MV-4-11 (cell line): Measurements from ENCODE around the gene UNC50.

ENCODE experiments used
- DNase-seq: peaks from one replicate; lab custom pipeline; 2025; lab: John Stamatoyannopoulos, UW

The UNC50 gene

GRCh38 chr2:98608116-98608961, at the start of gene UNC50, which contains the start of gene COA5:
Gene UNC50 (plus strand): TSS chr2:98608589. CDS start chr2:98609760, 1,171 bp downstream.
Gene COA5 (minus strand): TSS chr2:98608512. CDS start chr2:98608405, 107 bp downstream.
- peak; percentile 84 for DNase-seq

- DNase-seq = no peak
These were observed 49.4 kb upstream of the UNC50 start for GRCh38 chr2:98558852-98559530.

DNA sequence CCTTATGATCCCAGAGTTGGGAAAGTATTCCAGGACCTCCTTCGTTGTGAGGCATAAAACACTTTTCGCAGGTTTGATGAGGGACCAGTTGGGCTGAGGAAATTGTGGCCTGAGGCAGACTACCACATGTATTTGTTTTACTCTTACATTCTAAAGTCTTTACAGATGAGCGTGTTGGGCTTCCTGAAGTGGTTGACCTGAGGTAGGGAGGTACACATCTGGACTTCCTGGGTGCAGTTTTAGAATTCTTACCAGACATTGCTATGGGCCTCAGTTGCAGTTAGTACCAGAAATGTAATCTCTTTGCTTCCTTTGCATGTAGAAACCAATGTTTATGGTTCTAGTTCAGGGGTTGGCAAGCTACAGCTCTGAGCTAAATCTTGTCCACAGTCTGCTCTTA, 48.8 kb upstream of the UNC50 start:
- DNase-seq = no peak

DNA sequence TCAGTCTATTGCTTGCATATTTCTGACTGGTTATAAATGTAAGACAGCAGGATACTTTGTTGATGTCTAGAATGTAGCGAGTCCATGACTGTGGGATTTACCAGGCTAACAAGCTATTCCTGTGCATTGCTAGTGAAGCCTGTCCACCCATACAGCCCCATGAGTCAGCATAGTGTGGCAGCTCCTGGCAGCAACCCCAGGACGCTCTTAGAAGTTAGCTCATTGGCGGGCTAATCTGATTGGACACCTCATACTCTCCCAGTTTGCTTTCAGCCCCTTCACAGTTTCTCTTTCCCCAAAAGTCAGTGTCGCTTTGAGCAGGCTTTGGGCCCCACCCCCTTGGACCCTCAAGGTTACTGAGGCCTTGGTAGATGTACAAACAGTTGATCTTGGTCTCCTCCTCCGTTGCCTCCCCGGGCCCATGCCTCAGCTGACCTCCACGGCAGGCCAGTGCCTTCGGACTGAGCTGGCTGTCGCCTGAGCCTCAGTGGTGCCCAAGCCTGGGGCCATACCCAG, 48.1 kb upstream of the UNC50 start:
- DNase-seq = no peak

DNA sequence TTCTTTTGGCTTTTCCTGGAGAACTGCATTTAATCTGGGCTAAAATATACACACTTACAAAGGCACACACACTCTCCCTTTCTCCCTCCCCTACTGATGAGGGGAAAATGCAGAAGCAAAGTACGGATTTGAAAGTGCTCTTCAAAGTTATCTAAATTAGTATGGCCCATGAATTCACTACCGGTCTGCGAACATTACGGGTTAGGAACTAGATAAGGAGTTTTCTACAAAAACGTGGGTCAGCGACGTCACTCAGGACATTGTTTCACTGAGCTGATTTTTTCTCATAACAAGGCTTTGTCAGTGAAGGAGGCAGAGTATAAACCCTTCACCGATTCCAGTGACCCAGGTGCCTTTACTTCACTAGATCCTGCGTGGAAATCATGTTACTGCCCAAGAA, 47.4 kb upstream of the UNC50 start:
- no peak for DNase-seq

DNA sequence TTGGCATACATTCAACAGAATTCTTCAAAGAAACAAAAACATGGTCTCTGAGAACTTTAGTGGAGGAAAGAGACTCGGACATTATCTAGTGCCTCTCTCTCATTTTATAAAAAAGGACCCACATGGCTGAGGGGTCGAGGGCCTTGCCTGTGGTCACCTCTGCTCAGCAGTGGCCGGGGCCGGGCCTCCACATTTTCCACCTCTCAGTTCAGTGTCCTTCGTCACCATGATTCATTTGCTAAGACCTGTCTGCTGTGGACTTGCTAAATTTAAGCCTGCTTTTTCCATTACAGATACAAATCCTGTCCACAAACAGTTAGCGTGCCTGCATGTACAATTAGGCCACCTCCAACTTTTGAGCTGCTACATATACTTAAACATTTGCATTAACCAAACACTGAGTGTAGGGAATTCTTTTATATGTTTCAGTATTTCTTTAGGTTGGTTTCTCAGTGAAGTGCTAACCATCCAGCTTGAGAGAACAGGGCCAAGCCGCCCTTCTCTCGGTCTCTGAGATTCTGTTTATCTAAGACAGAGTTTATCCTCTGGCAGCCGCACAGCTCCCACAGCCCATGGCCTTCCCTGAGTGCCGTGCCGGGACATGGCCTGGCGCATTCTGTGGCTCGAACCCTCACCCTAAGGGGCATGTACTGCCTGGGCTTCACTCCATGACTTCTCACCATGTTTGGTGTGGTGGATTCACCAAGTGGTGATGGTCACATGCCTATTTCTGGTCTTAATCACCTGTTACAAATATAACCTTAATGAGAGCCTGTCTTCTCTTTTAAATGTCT, 46.3 kb upstream of the UNC50 start:
- DNase-seq = no peak

GRCh38 chr2:98563394-98563793, 45.0 kb upstream of the UNC50 start:
- DNase-seq = no peak

DNA sequence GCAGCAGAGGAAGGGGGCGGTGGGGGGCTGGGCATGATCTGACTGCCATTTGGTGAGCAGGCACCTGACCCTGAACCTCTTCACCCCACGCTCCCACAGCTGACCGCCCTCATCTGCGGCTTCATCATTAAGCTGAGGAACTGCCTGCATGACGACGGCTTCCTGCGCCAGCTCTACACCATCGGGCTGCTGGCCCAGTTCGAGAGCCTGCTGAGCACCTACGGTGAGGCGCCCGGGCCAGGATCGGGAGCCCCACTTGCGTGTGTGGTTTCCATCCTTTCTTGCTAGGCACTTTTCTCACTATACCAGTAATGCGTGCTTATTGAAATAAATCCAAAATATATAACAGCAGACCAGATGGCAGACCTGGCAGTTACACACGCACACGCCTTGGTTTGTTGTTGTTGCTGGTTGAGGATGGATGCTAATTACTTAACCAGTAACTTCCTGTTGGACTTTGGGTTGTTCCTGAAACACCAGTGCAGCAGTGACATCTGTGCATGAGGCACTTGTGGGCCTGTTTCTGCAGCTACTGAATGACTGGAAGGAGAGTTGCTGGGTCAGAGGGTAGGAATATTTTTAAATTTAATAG, 43.8 kb upstream of the UNC50 start:
- DNase-seq = peak; percentile 79

- DNase-seq = no peak
These were observed 43.0 kb upstream of the UNC50 start for GRCh38 chr2:98565286-98565860.

GRCh38 chr2:98565941-98566340, 42.4 kb upstream of the UNC50 start:
- DNase-seq = no peak

DNA sequence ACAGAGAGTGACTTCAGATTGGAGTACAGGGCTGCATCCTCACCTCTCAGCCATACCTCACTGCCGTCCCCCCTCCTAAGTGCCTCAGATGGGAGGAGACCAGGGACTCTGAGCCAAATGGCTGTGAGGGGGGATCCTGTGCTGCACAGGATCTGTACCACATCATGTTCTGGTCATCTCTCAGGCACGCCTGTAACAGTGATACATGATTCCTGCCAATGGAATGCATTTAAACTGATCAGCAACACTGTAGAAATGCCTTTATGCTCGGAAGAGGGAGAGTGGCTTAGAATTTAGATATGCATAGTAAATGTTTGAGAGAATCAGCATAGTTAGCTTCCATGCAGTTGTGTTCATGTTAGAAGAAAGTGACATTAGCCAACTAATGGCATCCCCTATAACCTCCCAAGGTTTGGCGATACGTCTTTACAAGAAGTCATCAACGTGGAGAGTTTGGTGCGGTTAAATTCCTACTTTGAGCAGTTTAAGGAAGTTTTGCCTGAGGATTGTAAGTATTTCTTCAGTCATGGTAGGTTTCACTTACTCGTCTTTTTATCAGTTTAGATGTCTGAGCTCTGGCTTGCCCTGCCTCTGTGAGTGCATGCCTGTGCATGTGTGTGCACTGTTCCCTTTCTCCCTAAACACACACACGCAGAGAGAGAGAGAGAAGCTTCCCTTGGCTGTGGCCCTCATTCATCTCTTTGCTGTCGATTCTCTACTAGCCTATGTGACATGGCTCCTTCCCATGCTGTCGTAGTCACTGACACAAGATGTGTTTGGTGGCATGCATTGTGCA, 40.0 kb upstream of the UNC50 start:
- DNase-seq = no peak

DNA sequence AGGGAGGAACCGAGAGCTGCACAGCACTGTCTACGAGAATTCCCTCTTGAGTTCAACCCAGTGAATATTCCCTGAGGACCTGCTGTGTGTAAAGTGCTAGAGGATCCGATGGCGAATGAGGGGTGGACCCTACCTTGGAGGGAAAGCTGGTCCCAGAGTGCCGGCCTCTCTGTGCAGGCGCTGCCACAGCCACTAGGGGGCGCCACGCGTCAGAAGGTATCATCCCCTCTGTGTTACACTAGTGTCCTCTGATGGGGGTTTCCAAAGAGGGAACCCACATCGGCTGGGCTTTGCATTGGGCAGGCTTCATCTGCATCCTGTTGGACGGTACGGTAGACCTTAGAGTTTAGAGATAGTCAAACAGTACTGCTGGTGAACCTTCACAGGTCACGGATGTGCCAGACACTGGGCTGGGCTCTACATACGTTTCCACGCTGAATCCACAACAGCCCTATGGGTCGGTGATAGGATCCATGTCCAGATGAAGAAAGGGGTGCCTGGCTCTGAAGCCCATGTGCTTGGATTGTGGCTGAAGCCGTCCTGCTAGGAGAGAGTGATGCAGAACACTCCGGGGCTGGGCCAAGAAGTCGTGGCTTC, 39.1 kb upstream of the UNC50 start:
- DNase-seq = no peak

DNA sequence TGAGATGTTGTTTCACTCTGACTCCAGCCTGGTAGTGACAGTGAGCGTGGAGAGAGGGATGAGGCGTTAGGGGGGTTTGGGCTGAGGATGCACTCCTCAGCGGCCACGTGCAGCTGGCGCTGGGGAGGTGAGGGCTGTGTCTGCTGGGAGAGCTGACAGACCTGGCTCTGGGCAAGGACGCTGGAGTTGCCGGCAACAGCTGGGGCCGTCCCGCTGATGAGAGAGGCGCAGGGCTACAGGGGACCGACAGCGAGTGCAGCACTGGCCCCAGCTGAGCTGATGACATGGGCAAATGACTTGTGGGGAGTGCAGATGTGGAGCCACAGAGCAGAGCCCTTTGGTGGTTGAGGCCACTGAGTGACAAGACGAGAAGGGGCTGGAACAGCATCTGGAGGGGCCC, 38.5 kb upstream of the UNC50 start:
- no peak for DNase-seq

- no peak for DNase-seq
These were observed 38.0 kb upstream of the UNC50 start for GRCh38 chr2:98570356-98570755.

DNA sequence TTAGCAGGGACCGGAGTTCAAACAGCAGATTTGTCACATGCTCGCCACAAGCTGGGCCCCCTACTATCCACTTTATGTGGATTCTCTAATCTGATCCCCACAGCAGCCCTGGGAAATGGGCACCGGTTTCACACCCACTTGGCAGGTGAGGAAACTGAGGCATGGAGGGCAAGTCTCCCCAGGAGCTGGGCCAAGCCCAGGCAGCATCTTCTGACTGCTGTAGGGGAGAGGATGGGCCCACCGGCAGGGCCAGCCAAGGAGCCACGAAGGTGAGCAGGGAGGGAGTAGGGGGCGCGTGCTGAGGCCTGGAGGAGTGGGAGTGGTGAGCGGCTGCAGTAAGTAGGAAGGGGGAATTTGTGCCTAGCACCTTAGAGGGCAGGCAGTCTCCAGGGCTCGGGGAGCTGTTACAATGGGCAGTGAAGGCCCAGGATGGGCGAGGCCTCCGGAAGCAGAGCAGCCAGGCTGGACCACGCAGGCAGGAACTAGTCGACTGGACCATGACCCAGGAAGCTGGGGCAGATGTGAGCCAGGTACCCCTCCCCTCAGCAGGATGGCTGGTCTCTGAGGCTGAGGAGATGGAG, 37.2 kb upstream of the UNC50 start:
- DNase-seq = no peak

DNA sequence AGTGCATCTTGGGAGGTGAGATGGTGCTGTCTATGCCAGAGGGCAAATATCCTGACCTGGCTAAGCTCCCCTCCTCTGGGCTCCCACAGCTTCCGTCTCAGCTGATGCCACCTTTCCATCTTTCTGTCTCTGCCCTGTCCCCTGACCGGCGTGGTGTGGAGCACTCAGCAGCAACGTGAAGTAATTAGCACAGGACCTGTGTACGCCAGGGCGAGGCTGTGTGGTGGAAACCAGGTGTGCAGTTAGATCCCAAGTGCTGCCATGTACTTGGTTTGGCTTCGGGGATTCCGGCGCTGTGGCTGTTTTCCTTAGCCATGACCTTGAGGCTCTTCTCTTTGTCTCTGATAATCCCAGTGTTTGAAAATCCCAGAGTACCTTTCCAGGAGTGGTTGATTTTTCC, 36.6 kb upstream of the UNC50 start:
- DNase-seq = no peak

- DNase-seq = no peak
These were observed 36.2 kb upstream of the UNC50 start for GRCh38 chr2:98572211-98572610.

DNA sequence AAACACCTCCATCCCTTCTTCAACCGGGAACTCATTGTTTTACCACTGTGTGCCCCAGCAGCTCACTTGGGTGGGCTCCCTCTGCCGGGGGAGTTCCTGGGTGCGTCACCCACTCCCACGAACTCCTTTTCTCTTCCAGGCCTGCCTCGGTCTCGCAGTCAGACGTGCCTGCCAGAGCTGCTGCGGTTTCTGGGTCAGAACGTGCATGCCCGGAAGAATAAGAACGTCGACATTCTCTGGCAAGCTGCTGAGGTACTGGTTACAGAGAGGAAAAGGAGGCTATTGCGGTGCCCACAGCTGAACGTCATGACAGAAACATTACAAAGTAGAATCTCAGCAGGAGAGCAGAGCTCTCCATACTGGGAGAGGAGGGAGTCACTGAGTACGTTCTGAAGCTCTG, 35.7 kb upstream of the UNC50 start:
- no peak for DNase-seq

DNA sequence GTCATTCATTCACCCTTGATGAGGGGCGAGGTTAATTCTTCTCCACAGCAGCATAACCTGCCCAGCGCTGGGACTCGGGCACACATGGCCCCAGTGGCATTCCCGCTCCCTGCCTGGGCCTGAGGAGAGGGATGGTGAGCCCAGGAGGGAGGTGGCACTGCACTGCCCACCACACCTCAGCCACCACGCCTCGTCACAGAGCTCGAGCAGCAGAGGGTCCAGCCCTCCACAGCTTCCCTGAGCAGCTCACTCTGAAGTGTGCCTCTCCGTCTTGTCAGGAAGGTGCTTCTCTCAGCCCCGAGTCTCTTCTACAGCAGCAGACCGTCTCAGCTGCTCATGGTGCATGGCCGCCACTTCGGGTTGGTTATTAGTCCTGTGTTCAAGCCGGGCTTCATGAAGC, 35.0 kb upstream of the UNC50 start:
- no peak for DNase-seq
